ENCODE data around the gene GNG7.
"Not testable (repeated sequence)": the region's sequence is repeated elsewhere in the genome, so short reads cannot be mapped to it uniquely, and the experiment has no call there.

GNG7 gene

GRCh38 chr19:2630352-2631001 is 72.0 kb downstream of the GNG7 start:
- H3K27ac ChIP-seq: no peak overlapping the region
- no peaks in the 10 kb centered on the region for H3K36me3 ChIP-seq (ENCODE audit: insufficient read depth, low read length)
- no peak overlapping the region for H3K4me3 ChIP-seq
- TF ChIP-seq POLR2AphosphoS5 (IDR thresholded peaks at IDR 0.05; ENCODE audit: borderline replicate concordance, low read depth, low read length) (no peak), FOXP2 (optimal IDR thresholded peaks at IDR 0.05; ENCODE audit: control extremely low read depth, extremely low read length, insufficient read depth) (no peak), EZH2 (IDR thresholded peaks at IDR 0.05) (no peak)
- H3K9me3 ChIP-seq (ENCODE audit: low read depth, low read length): no peaks in the 10 kb centered on the region
- no peak overlapping the region for H3K9ac ChIP-seq (ENCODE audit: insufficient read length)
- DNase-seq (ENCODE audit: low read depth, low spot score): no peak

- Histone ChIP-seq H3K9me3 (ENCODE audit: low read depth, low read length) (no peaks in the 10 kb centered on the region), H3K27ac (no peak overlapping the region), H3K36me3 (ENCODE audit: insufficient read depth, low read length) (no peaks in the 10 kb centered on the region), H3K9ac (ENCODE audit: insufficient read length) (no peak overlapping the region), H3K4me3 (no peak overlapping the region)
- no peak for DNase-seq (ENCODE audit: low read depth, low spot score)
- TF ChIP-seq POLR2AphosphoS5 (IDR thresholded peaks at IDR 0.05; ENCODE audit: borderline replicate concordance, low read depth, low read length) (no peak), EZH2 (IDR thresholded peaks at IDR 0.05) (no peak), FOXP2 (optimal IDR thresholded peaks at IDR 0.05; ENCODE audit: control extremely low read depth, extremely low read length, insufficient read depth) (no peak)
Observed at GRCh38 chr19:2629491-2630351, 72.8 kb downstream of the GNG7 start.

GRCh38 chr19:2628597-2628996 is 73.9 kb downstream of the GNG7 start:
- no peak overlapping the region for H3K9ac ChIP-seq (ENCODE audit: insufficient read length)
- no peak overlapping the region for H3K4me3 ChIP-seq
- no peak overlapping the region for H3K27ac ChIP-seq
- TF ChIP-seq POLR2AphosphoS5 (IDR thresholded peaks at IDR 0.05; ENCODE audit: borderline replicate concordance, low read depth, low read length) (no peak), EZH2 (IDR thresholded peaks at IDR 0.05) (no peak), FOXP2 (optimal IDR thresholded peaks at IDR 0.05; ENCODE audit: control extremely low read depth, extremely low read length, insufficient read depth) (no peak)
- no peak for DNase-seq (ENCODE audit: low read depth, low spot score)
- no peaks in the 10 kb centered on the region for H3K36me3 ChIP-seq (ENCODE audit: insufficient read depth, low read length)
- no peaks in the 10 kb centered on the region for H3K9me3 ChIP-seq (ENCODE audit: low read depth, low read length)

GRCh38 chr19:2627855-2628254 is 74.6 kb downstream of the GNG7 start:
- no peaks in the 10 kb centered on the region for H3K36me3 ChIP-seq (ENCODE audit: insufficient read depth, low read length)
- no peaks in the 10 kb centered on the region for H3K9me3 ChIP-seq (ENCODE audit: low read depth, low read length)
- no peak for DNase-seq (ENCODE audit: low read depth, low spot score)
- H3K9ac ChIP-seq (ENCODE audit: insufficient read length): no peak overlapping the region
- H3K4me3 ChIP-seq: no peak overlapping the region
- TF ChIP-seq POLR2AphosphoS5 (IDR thresholded peaks at IDR 0.05; ENCODE audit: borderline replicate concordance, low read depth, low read length) (no peak), EZH2 (IDR thresholded peaks at IDR 0.05) (no peak), FOXP2 (optimal IDR thresholded peaks at IDR 0.05; ENCODE audit: control extremely low read depth, extremely low read length, insufficient read depth) (no peak)
- H3K27ac ChIP-seq: no peak overlapping the region

GRCh38 chr19:2627319-2627829 is 75.1 kb downstream of the GNG7 start:
- H3K36me3 ChIP-seq (ENCODE audit: insufficient read depth, low read length): no peaks in the 10 kb centered on the region
- no peak for DNase-seq (ENCODE audit: low read depth, low spot score)
- TF ChIP-seq POLR2AphosphoS5 (IDR thresholded peaks at IDR 0.05; ENCODE audit: borderline replicate concordance, low read depth, low read length) (no peak), FOXP2 (optimal IDR thresholded peaks at IDR 0.05; ENCODE audit: control extremely low read depth, extremely low read length, insufficient read depth) (no peak)
- no peak overlapping the region for H3K4me3 ChIP-seq
- no peak overlapping the region for H3K9ac ChIP-seq (ENCODE audit: insufficient read length)
- no peaks in the 10 kb centered on the region for H3K9me3 ChIP-seq (ENCODE audit: low read depth, low read length)
- no peak overlapping the region for H3K27ac ChIP-seq

- H3K9me3 ChIP-seq (ENCODE audit: low read depth, low read length): no peaks in the 10 kb centered on the region
- no peak overlapping the region for H3K4me3 ChIP-seq
- no peak for DNase-seq (ENCODE audit: low read depth, low spot score)
- TF ChIP-seq FOXP2 (optimal IDR thresholded peaks at IDR 0.05; ENCODE audit: control extremely low read depth, extremely low read length, insufficient read depth) (no peak), EZH2 (IDR thresholded peaks at IDR 0.05) (no peak), POLR2AphosphoS5 (IDR thresholded peaks at IDR 0.05; ENCODE audit: borderline replicate concordance, low read depth, low read length) (no peak)
- H3K36me3 ChIP-seq (ENCODE audit: insufficient read depth, low read length): no peaks in the 10 kb centered on the region
- no peak overlapping the region for H3K9ac ChIP-seq (ENCODE audit: insufficient read length)
- no peak overlapping the region for H3K27ac ChIP-seq
Observed at GRCh38 chr19:2625434-2625833, 77.1 kb downstream of the GNG7 start.

- Histone ChIP-seq H3K9ac (ENCODE audit: insufficient read length) (no peak overlapping the region), H3K9me3 (ENCODE audit: low read depth, low read length) (no peaks in the 10 kb centered on the region), H3K36me3 (ENCODE audit: insufficient read depth, low read length) (no peaks in the 10 kb centered on the region), H3K4me3 (no peak overlapping the region), H3K27ac (no peak overlapping the region)
- no peak for DNase-seq (ENCODE audit: low read depth, low spot score)
- TF ChIP-seq EZH2 (IDR thresholded peaks at IDR 0.05): no peak
- TF ChIP-seq FOXP2 (optimal IDR thresholded peaks at IDR 0.05; ENCODE audit: control extremely low read depth, extremely low read length, insufficient read depth): no peak
- no peak for TF ChIP-seq POLR2AphosphoS5 (IDR thresholded peaks at IDR 0.05; ENCODE audit: borderline replicate concordance, low read depth, low read length)
Observed at GRCh38 chr19:2624537-2625091, 77.9 kb downstream of the GNG7 start.

GRCh38 chr19:2623798-2624197 is 78.7 kb downstream of the GNG7 start:
- Histone ChIP-seq H3K36me3 (ENCODE audit: insufficient read depth, low read length) (no peaks in the 10 kb centered on the region), H3K27ac (no peak overlapping the region), H3K4me3 (no peak overlapping the region), H3K9me3 (ENCODE audit: low read depth, low read length) (no peaks in the 10 kb centered on the region), H3K9ac (ENCODE audit: insufficient read length) (no peak overlapping the region)
- TF ChIP-seq FOXP2 (optimal IDR thresholded peaks at IDR 0.05; ENCODE audit: control extremely low read depth, extremely low read length, insufficient read depth): no peak
- no peak for TF ChIP-seq EZH2 (IDR thresholded peaks at IDR 0.05)
- TF ChIP-seq POLR2AphosphoS5 (IDR thresholded peaks at IDR 0.05; ENCODE audit: borderline replicate concordance, low read depth, low read length): no peak
- DNase-seq (ENCODE audit: low read depth, low spot score): no peak

- not testable (repeated sequence) for DNase-seq (ENCODE audit: low read depth, low spot score); H3K36me3 ChIP-seq (ENCODE audit: insufficient read depth, low read length); H3K27ac ChIP-seq; H3K9ac ChIP-seq (ENCODE audit: insufficient read length); H3K9me3 ChIP-seq (ENCODE audit: low read depth, low read length); H3K4me3 ChIP-seq
Observed at GRCh38 chr19:2622371-2622961, 80.0 kb downstream of the GNG7 start.
